Measurements from ENCODE around the gene TMOD2.

Gene TMOD2

GRCh38 chr15:51799282-51800252 is 48.2 kb downstream of the TMOD2 start:
- no peak for ATAC-seq (ENCODE audit: low read depth)
- H3K4me1 Mint-ChIP-seq, result peaks cover 5% of the 10 kb centered on the region
- no peaks in the 10 kb centered on the region for H3K27me3 Mint-ChIP-seq
- peaks cover 24% of the 10 kb centered on the region for H3K36me3 Mint-ChIP-seq
- H3K27ac Mint-ChIP-seq, result no peak overlapping the region
- H3K9me3 Mint-ChIP-seq, result no peaks in the 10 kb centered on the region
- H3K4me3 Mint-ChIP-seq, result no peak overlapping the region
- DNase-seq (ENCODE audit: low spot score in 2 of 2), result no peak

- H3K36me3 Mint-ChIP-seq, result peaks cover 25% of the 10 kb centered on the region
- no peak for DNase-seq (ENCODE audit: low spot score in 2 of 2)
- H3K9me3 Mint-ChIP-seq, result no peaks in the 10 kb centered on the region
- H3K27ac Mint-ChIP-seq, result no peak overlapping the region
- ATAC-seq (ENCODE audit: low read depth), result peak; percentile 70
- H3K4me3 Mint-ChIP-seq, result no peak overlapping the region
- peaks cover 5% of the 10 kb centered on the region for H3K4me1 Mint-ChIP-seq
- no peaks in the 10 kb centered on the region for H3K27me3 Mint-ChIP-seq
Measured at GRCh38 chr15:51801391-51801835, 50.0 kb downstream of the TMOD2 start.

GRCh38 chr15:51802593-51802992 is 51.2 kb downstream of the TMOD2 start:
- ATAC-seq (ENCODE audit: low read depth) (no peak), DNase-seq (ENCODE audit: low spot score in 2 of 2) (no peak)
- H3K9me3 Mint-ChIP-seq, result no peaks in the 10 kb centered on the region
- no peak overlapping the region for H3K4me3 Mint-ChIP-seq
- H3K27ac Mint-ChIP-seq, result no peak overlapping the region
- no peaks in the 10 kb centered on the region for H3K27me3 Mint-ChIP-seq
- H3K36me3 Mint-ChIP-seq, result peaks cover 35% of the 10 kb centered on the region
- H3K4me1 Mint-ChIP-seq, result peaks cover 5% of the 10 kb centered on the region

GRCh38 chr15:51803965-51804364 is 52.6 kb downstream of the TMOD2 start:
- no peaks in the 10 kb centered on the region for H3K27me3 Mint-ChIP-seq
- no peak for ATAC-seq (ENCODE audit: low read depth)
- no peak overlapping the region for H3K27ac Mint-ChIP-seq
- no peak for DNase-seq (ENCODE audit: low spot score in 2 of 2)
- H3K4me3 Mint-ChIP-seq, result no peak overlapping the region
- H3K9me3 Mint-ChIP-seq, result no peaks in the 10 kb centered on the region
- peaks cover 33% of the 10 kb centered on the region for H3K36me3 Mint-ChIP-seq
- peaks cover 5% of the 10 kb centered on the region for H3K4me1 Mint-ChIP-seq

- H3K36me3 Mint-ChIP-seq, result peaks cover 34% of the 10 kb centered on the region
- H3K4me1 Mint-ChIP-seq, result peaks cover 4% of the 10 kb centered on the region
- no peak overlapping the region for H3K4me3 Mint-ChIP-seq
- H3K27me3 Mint-ChIP-seq, result no peaks in the 10 kb centered on the region
- no peaks in the 10 kb centered on the region for H3K9me3 Mint-ChIP-seq
- DNase-seq (ENCODE audit: low spot score in 2 of 2), result no peak
- no peak overlapping the region for H3K27ac Mint-ChIP-seq
- ATAC-seq (ENCODE audit: low read depth), result no peak
Measured at GRCh38 chr15:51806123-51806522, 54.7 kb downstream of the TMOD2 start.

- Mint-ChIP-seq H3K4me3 (no peak overlapping the region), H3K27ac (no peak overlapping the region), H3K4me1 (no peaks in the 10 kb centered on the region), H3K27me3 (no peaks in the 10 kb centered on the region), H3K36me3 (peaks cover 46% of the 10 kb centered on the region), H3K9me3 (no peaks in the 10 kb centered on the region)
- ATAC-seq (ENCODE audit: low read depth) (no peak), DNase-seq (ENCODE audit: low spot score in 2 of 2) (no peak)
Measured at GRCh38 chr15:51809457-51809856, 58.1 kb downstream of the TMOD2 start.

GRCh38 chr15:51812598-51812997 is 61.2 kb downstream of the TMOD2 start:
- Mint-ChIP-seq H3K9me3 (no peaks in the 10 kb centered on the region), H3K27ac (no peak overlapping the region)
- DNase-seq (ENCODE audit: low spot score in 2 of 2), result no peak

GRCh38 chr15:51814606-51815005 is 63.2 kb downstream of the TMOD2 start:
- H3K4me1 Mint-ChIP-seq, result no peaks in the 10 kb centered on the region
- peaks cover 2% of the 10 kb centered on the region for H3K9me3 Mint-ChIP-seq
- no peaks in the 10 kb centered on the region for H3K27me3 Mint-ChIP-seq
- H3K4me3 Mint-ChIP-seq, result no peak overlapping the region
- DNase-seq (ENCODE audit: low spot score in 2 of 2), result no peak
- H3K36me3 Mint-ChIP-seq, result peaks cover 36% of the 10 kb centered on the region
- no peak for ATAC-seq (ENCODE audit: low read depth)
- H3K27ac Mint-ChIP-seq, result no peak overlapping the region

More at GRCh38 chr15:51812598-51812997, 61.2 kb downstream of the TMOD2 start:
- peaks cover 36% of the 10 kb centered on the region for H3K36me3 Mint-ChIP-seq
- no peaks in the 10 kb centered on the region for H3K27me3 Mint-ChIP-seq
- no peaks in the 10 kb centered on the region for H3K4me1 Mint-ChIP-seq
- H3K4me3 Mint-ChIP-seq, result no peak overlapping the region
- ATAC-seq (ENCODE audit: low read depth), result no peak

- Mint-ChIP-seq H3K4me1 (no peaks in the 10 kb centered on the region), H3K9me3 (peaks cover 15% of the 10 kb centered on the region), H3K36me3 (peaks cover 35% of the 10 kb centered on the region), H3K4me3 (no peak overlapping the region), H3K27me3 (no peaks in the 10 kb centered on the region), H3K27ac (no peak overlapping the region)
- DNase-seq (ENCODE audit: low spot score in 2 of 2), result no peak
- ATAC-seq (ENCODE audit: low read depth), result no peak
Measured at GRCh38 chr15:51816611-51817010, 65.2 kb downstream of the TMOD2 start.

- peaks cover 31% of the 10 kb centered on the region for H3K36me3 Mint-ChIP-seq
- H3K4me1 Mint-ChIP-seq, result no peaks in the 10 kb centered on the region
- H3K9me3 Mint-ChIP-seq, result peaks cover 15% of the 10 kb centered on the region
- no peak overlapping the region for H3K4me3 Mint-ChIP-seq
- H3K27me3 Mint-ChIP-seq, result no peaks in the 10 kb centered on the region
- no peak overlapping the region for H3K27ac Mint-ChIP-seq
- ATAC-seq (ENCODE audit: low read depth) (no peak), DNase-seq (ENCODE audit: low spot score in 2 of 2) (no peak)
Measured at GRCh38 chr15:51818150-51818549, 66.8 kb downstream of the TMOD2 start.

- Mint-ChIP-seq H3K4me3 (no peak overlapping the region), H3K9me3 (peaks cover 6% of the 10 kb centered on the region), H3K4me1 (peaks cover 2% of the 10 kb centered on the region), H3K27me3 (no peaks in the 10 kb centered on the region), H3K36me3 (peaks cover 5% of the 10 kb centered on the region), H3K27ac (no peak overlapping the region)
- DNase-seq (ENCODE audit: low spot score in 2 of 2), result no peak
- ATAC-seq (ENCODE audit: low read depth), result no peak
Measured at GRCh38 chr15:51825698-51826097, 74.3 kb downstream of the TMOD2 start.

GRCh38 chr15:51828621-51829375 is 77.4 kb downstream of the TMOD2 start:
- no peaks in the 10 kb centered on the region for H3K27me3 Mint-ChIP-seq

GRCh38 chr15:51829376-51830275 is 78.2 kb downstream of the TMOD2 start, which contains the start of gene TMOD3:
TMOD3 (plus strand) TSS chr15:51829653; CDS start chr15:51862885, 33,232 bp downstream.
- DNase-seq (ENCODE audit: low spot score in 2 of 2) (peak; percentile 88 to 98), ATAC-seq (ENCODE audit: low read depth) (peak; percentile 88)
- Mint-ChIP-seq H3K27me3 (no peaks in the 10 kb centered on the region), H3K4me1 (peaks cover 27% of the 10 kb centered on the region), H3K36me3 (peaks cover 1% of the 10 kb centered on the region), H3K9me3 (no peaks in the 10 kb centered on the region), H3K27ac (peak within 1 kb of the TSS; percentile 90), H3K4me3 (peak within 1 kb of the TSS; percentile 89)

More at GRCh38 chr15:51828621-51829375, 77.4 kb downstream of the TMOD2 start:
- ATAC-seq (ENCODE audit: low read depth) (no peak), DNase-seq (ENCODE audit: low spot score in 2 of 2) (no peak)
- H3K4me1 Mint-ChIP-seq, result peaks cover 24% of the 10 kb centered on the region
- H3K27ac Mint-ChIP-seq, result peak overlapping the region; percentile 90
- peak overlapping the region; percentile 89 for H3K4me3 Mint-ChIP-seq
- H3K36me3 Mint-ChIP-seq, result peaks cover 1% of the 10 kb centered on the region
- H3K9me3 Mint-ChIP-seq, result no peaks in the 10 kb centered on the region
